ENCODE results near the gene POP4. TPM values are rescaled to one million over a fixed set of nuclear protein-coding genes. Genes with fewer than 3 reads are reported as not detected.
"Not testable (repeated sequence)": the region's sequence is repeated elsewhere in the genome, so short reads cannot be mapped to it uniquely, and the experiment has no call there.

Gene POP4
- total RNA-seq, 2 experiments from 2014 or later = 102 to 103 TPM

DNA sequence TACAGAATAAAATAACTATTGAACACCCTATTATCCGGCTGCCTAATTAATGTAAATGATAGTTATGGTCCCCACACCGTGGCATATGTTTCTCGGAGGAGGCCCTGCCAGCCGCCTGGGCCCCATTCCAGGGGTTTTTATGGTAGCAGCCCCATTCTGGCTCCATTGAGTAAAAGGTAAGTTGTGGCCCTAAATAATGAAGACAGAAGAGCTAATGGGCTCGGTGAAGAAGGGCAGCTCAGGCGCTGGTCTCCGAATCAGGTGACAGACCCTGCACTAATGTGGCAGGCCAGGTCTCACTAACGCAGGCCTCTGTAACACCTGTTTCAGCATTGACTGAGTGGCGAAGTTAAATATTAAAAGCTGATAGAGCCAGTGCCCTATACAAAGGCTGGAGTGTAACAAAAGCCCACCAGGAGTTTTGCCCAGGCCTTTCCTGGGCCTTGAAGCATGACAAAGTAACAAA is 19.1 kb downstream of the POP4 start:
- Mint-ChIP-seq H3K36me3 (no peaks in the 10 kb centered on the region), H3K27me3 (no peaks in the 10 kb centered on the region), H3K9me3 (no peaks in the 10 kb centered on the region), H3K4me1 (ENCODE audit: low read depth) (peaks cover 42% of the 10 kb centered on the region), H3K4me3 (no peak overlapping the region), H3K27ac (no peak overlapping the region)
- DNase-seq = no peak
- ChIA-PET CTCF (interaction anchor here (0.6 to 8.3 kb wide), 4 partner anchors 15 to 69 kb away, joined by 3 to 62 read pairs (median 14); no protein-coding TSS in a partner anchor), POLR2A (interaction anchor here (2.7 kb wide), 1 partner anchor 19 kb away, joined by 16 read pairs; the partner anchor contains the start of gene POP4)
- intact Hi-C loops (cut with micrococcal nuclease) = no loop called here

DNA sequence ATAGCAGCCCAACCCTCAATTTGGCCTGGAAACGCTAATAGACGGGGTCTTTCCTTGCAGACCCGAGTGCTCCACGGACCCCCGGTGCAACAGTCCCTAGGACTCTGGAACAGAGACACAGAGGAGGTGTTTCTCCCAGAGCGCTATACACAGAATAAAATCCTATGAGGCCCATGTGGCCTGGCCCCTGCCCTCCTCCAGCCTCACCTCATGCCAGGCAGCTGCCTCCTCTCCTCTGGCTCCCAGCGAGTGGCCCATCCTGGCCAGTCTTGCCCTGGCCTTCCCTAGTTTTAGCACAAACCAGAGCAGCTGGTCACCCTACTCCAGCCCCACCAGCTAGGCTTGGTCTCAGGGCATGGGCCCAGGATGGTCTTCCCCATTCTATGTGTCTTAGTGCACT is 20.3 kb downstream of the POP4 start:
- no peak overlapping the region for H3K4me3 Mint-ChIP-seq
- no peak overlapping the region for H3K27ac Mint-ChIP-seq
- no peak for DNase-seq
- no peaks in the 10 kb centered on the region for H3K36me3 Mint-ChIP-seq
- CTCF ChIA-PET = interaction anchor here (8.3 kb wide), 1 partner anchor 16 kb away, joined by 62 read pairs; no protein-coding TSS in a partner anchor
- H3K27me3 Mint-ChIP-seq = no peaks in the 10 kb centered on the region
- intact Hi-C loops (cut with micrococcal nuclease) = no loop called here
- POLR2A ChIA-PET = no interaction called here
- H3K9me3 Mint-ChIP-seq = no peaks in the 10 kb centered on the region
- H3K4me1 Mint-ChIP-seq (ENCODE audit: low read depth) = peaks cover 31% of the 10 kb centered on the region

DNA sequence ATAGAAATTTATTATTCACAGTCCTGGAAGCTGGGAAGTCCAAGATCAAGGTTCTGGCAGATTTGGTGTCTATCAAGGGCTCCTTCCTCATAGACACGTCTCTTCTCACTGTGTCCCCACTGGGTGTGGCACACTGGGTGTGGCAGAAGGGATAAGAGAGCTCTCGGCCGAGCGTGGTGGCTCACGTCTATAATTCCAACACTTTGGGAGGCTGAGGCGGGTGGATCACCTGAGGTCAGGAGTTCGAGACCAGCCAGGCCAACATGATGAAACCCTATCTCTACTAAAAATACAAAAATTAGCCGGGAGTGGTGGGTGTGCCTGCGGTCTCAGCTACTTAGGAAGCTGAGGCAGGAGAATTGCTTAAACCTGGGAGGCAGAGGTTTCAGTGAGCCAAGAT is 20.7 kb downstream of the POP4 start:
- POLR2A ChIA-PET; H3K27ac Mint-ChIP-seq; H3K4me3 Mint-ChIP-seq; H3K27me3 Mint-ChIP-seq; H3K9me3 Mint-ChIP-seq; H3K36me3 Mint-ChIP-seq; intact Hi-C loops (cut with micrococcal nuclease); DNase-seq: not testable (repeated sequence)
- CTCF ChIA-PET = interaction anchor here (1.1 kb wide), 1 partner anchor 16 kb away, joined by 3 read pairs; no protein-coding TSS in a partner anchor
- peaks cover 26% of the 10 kb centered on the region for H3K4me1 Mint-ChIP-seq (ENCODE audit: low read depth)

DNA sequence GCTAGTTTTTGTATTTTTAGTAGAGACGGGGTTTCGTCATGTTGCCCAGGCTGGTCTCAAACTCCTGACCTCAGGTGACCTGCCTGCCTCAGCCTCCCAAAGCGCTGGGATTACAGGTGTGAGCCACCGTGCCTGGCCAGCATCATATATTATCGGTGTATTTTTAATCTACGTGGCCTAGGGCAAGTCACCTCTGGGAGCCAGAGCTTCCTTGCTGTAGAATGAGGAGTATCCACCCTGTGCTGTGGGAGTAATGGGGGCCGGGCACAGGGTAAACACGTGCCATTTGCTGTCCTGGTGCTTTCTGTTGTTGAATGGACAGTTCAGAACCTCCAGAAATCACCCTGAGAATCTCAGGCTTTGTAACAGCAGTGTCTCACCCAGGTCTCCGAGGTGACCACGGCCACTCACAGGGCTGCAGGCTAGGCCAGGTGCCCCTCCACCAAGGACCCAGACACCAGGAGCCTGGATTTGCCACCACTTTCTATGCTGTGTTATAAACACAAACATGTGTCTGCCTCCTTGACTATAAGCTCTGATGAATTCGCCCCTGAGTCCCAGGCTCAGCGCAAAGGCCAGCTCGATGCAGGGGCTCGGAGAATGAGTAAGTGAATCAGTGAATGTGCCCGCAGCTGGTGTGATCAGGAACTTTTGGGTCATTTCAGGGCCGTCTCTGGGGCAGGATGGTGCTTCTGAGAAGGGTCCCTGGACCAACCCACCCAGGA is 22.7 kb downstream of the POP4 start:
- no peak overlapping the region for H3K4me3 Mint-ChIP-seq
- no peak overlapping the region for H3K27ac Mint-ChIP-seq
- ChIA-PET CTCF (no interaction called here), POLR2A (interaction anchor here (1.3 kb wide), 1 partner anchor 37 kb away, joined by 4 read pairs; the partner anchor contains the start of gene PLEKHF1)
- H3K9me3 Mint-ChIP-seq = no peaks in the 10 kb centered on the region
- intact Hi-C loops (cut with micrococcal nuclease) = no loop called here
- H3K4me1 Mint-ChIP-seq (ENCODE audit: low read depth) = peaks cover 6% of the 10 kb centered on the region
- no peaks in the 10 kb centered on the region for H3K36me3 Mint-ChIP-seq
- H3K27me3 Mint-ChIP-seq = no peaks in the 10 kb centered on the region
- no peak for DNase-seq

DNA sequence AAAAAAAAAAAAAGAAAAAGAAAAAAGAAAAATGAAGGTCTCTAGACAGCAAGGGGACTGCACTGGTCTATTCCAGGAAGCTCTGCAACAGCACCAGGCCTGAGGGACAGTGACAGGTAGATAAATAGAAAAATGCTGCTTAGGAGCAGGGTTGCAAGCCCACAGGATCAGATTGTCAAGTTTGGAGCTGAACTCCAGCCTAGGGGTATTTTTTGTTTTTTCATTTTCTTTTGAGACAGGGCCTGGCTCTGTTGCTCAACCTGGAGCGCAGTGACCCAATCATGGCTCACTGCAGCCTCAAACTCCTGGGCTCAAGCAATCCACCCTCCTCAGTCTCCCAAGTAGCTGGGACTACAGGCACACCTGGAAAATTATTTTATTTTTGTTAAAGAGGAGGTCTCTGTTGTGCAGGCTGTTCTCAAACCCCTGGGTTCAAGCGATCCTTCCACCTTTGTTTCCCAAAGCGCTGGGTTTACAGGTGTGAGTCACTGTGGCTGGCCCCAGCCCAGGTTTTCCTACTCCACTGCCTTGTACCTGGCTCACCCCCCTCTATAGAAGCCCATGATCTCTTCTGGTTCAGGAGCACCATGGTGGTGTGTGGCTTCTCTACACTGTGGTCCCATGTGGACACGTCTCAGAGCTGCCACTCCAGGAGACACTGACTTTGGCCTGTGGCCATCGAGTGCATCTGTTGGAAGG is 23.9 kb downstream of the POP4 start:
- no peaks in the 10 kb centered on the region for H3K36me3 Mint-ChIP-seq
- no peak overlapping the region for H3K27ac Mint-ChIP-seq
- no peaks in the 10 kb centered on the region for H3K27me3 Mint-ChIP-seq
- ChIA-PET POLR2A (interaction anchor here (1.3 kb wide), 1 partner anchor 35 kb away, joined by 4 read pairs; the partner anchor contains the start of gene PLEKHF1), CTCF (no interaction called here)
- H3K4me1 Mint-ChIP-seq (ENCODE audit: low read depth) = no peaks in the 10 kb centered on the region
- no peaks in the 10 kb centered on the region for H3K9me3 Mint-ChIP-seq
- H3K4me3 Mint-ChIP-seq = no peak overlapping the region
- intact Hi-C loops (cut with micrococcal nuclease) = no loop called here
- no peak for DNase-seq

DNA sequence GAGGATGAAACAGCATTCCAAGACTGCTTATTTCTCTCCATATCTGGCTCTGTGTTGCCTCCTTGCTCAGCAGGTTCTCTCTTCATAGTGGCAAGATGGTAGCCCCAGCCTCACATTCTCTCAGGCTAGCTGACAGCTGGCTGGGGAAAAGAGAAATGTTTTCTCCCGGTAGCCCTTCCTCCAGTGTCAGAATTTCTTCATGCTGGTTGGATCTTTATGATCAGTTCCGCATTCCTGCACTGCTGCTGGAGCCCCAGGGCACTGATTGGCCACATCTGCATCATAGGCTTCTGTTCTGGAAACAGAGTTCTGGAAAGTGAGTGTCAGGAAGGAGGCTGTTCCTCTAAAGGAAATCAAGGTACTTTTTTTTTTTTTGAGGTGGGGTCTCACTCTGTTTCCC is 24.6 kb downstream of the POP4 start:
- intact Hi-C loops (cut with micrococcal nuclease) = no loop called here
- no peak overlapping the region for H3K4me3 Mint-ChIP-seq
- POLR2A ChIA-PET = no interaction called here
- no peak for DNase-seq
- H3K27ac Mint-ChIP-seq = no peak overlapping the region
- no peaks in the 10 kb centered on the region for H3K27me3 Mint-ChIP-seq
- H3K4me1 Mint-ChIP-seq (ENCODE audit: low read depth) = no peaks in the 10 kb centered on the region
- CTCF ChIA-PET = no interaction called here
- H3K9me3 Mint-ChIP-seq = no peaks in the 10 kb centered on the region
- no peaks in the 10 kb centered on the region for H3K36me3 Mint-ChIP-seq

DNA sequence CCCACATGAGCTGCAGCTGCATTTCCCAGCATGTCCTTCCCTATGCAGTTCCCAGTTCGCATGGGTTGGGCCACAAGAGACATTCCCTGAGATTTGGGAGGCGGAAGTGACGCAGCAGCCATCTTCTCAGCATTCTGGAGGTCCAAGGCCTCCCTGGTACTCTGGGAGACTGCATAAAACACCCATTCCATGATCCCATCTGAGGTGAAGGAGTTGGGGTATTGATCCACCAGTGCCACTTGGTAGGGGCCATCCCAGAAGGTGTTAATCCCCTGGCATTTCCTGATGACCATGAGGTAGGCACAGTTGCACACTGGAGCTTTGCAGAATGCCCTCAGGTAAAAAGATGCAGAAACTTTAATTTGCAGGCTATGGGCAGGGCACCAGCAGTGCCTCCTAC is 25.4 kb downstream of the POP4 start:
- Mint-ChIP-seq H3K27ac (no peak overlapping the region), H3K4me1 (ENCODE audit: low read depth) (no peaks in the 10 kb centered on the region), H3K27me3 (no peaks in the 10 kb centered on the region), H3K4me3 (no peak overlapping the region), H3K9me3 (no peaks in the 10 kb centered on the region), H3K36me3 (no peaks in the 10 kb centered on the region)
- POLR2A ChIA-PET = no interaction called here
- intact Hi-C loops (cut with micrococcal nuclease) = no loop called here
- CTCF ChIA-PET = no interaction called here
- no peak for DNase-seq

DNA sequence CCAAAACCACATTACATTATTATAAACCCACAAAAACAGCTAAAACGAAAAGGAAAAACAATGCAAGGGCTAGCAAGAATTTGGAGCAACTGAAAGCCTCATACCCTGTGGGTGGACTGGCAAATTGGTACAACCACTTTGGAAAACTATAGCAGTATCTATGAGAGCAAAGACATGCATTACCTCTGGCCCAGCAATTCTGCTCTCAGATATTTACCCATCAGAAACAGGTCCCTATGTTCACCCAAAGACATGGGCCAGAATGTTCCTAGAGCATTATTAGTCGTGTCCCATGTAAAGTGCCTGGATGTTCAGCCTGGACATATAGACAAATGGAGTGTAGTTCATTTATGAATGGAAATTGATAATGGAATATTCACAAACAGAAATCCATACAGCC is 27.9 kb downstream of the POP4 start:
- Mint-ChIP-seq H3K36me3 (no peaks in the 10 kb centered on the region), H3K27me3 (no peaks in the 10 kb centered on the region), H3K4me1 (ENCODE audit: low read depth) (no peaks in the 10 kb centered on the region), H3K9me3 (no peaks in the 10 kb centered on the region), H3K27ac (no peak overlapping the region), H3K4me3 (no peak overlapping the region)
- CTCF ChIA-PET = no interaction called here
- POLR2A ChIA-PET = no interaction called here
- no peak for DNase-seq
- intact Hi-C loops (cut with micrococcal nuclease) = no loop called here

DNA sequence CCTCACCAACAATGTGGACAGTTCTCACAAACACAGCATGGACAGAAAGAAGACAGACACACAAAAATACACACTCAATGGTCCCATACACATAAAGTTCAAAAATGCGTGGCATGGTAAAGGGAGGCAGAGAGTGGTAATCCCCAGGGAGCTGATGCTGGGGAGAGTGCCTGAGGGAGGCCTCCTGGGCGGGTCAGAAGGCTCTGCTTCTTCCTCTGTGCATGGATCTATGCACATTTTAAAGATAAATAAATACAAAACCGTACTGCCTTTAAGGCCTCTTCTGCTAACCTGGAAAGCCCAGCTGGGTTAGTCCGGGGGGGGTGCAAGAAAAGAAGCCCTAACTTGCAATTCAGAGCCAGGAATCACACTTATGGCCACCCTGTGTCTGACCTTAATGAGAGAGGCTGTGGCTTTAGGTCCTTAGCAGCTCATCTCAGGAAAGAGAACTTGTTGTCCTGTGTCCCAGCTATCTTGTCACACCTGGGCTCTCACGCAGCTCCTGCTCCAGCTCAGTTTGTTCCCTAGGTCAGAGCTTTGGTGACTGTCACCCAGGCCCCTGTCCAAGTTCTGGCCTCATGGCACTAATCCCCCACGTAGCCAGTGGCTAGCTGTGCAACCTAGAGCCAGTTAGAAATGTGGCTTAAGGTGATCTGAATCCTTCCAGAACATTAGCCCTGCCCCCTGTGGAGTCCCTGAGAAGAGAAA is 28.5 kb downstream of the POP4 start:
- H3K4me1 Mint-ChIP-seq (ENCODE audit: low read depth) = no peaks in the 10 kb centered on the region
- POLR2A ChIA-PET = interaction anchor here (0.7 kb wide), 1 partner anchor 35 kb away, joined by 3 read pairs; no protein-coding TSS in a partner anchor
- no peak overlapping the region for H3K4me3 Mint-ChIP-seq
- CTCF ChIA-PET = no interaction called here
- no peaks in the 10 kb centered on the region for H3K27me3 Mint-ChIP-seq
- intact Hi-C loops (cut with micrococcal nuclease) = no loop called here
- H3K27ac Mint-ChIP-seq = no peak overlapping the region
- H3K9me3 Mint-ChIP-seq = no peaks in the 10 kb centered on the region
- no peaks in the 10 kb centered on the region for H3K36me3 Mint-ChIP-seq
- no peak for DNase-seq

DNA sequence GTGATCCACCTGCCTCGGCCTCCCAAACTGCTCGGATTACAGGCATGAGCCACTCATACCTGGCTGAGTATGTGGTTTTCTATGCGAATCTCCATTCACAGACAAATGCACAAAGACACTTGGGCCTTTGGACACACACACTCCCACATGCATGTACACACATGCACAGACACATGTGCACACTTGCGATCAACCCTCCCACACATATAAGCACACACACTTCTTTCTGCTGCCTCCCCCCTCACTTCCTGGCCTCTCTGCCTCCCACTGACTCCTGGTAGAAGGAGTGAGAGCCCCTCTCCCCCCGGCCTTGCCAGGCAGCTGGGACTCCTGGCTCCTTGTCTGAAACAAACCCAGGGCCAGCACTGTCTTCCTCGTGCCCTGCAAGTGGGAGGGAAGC is 29.9 kb downstream of the POP4 start:
- H3K4me3 Mint-ChIP-seq = no peak overlapping the region
- ChIA-PET POLR2A (no interaction called here), CTCF (no interaction called here)
- intact Hi-C loops (cut with micrococcal nuclease) = no loop called here
- no peaks in the 10 kb centered on the region for H3K9me3 Mint-ChIP-seq
- H3K27me3 Mint-ChIP-seq = no peaks in the 10 kb centered on the region
- no peak overlapping the region for H3K27ac Mint-ChIP-seq
- no peak for DNase-seq
- H3K36me3 Mint-ChIP-seq = no peaks in the 10 kb centered on the region
- no peaks in the 10 kb centered on the region for H3K4me1 Mint-ChIP-seq (ENCODE audit: low read depth)

DNA sequence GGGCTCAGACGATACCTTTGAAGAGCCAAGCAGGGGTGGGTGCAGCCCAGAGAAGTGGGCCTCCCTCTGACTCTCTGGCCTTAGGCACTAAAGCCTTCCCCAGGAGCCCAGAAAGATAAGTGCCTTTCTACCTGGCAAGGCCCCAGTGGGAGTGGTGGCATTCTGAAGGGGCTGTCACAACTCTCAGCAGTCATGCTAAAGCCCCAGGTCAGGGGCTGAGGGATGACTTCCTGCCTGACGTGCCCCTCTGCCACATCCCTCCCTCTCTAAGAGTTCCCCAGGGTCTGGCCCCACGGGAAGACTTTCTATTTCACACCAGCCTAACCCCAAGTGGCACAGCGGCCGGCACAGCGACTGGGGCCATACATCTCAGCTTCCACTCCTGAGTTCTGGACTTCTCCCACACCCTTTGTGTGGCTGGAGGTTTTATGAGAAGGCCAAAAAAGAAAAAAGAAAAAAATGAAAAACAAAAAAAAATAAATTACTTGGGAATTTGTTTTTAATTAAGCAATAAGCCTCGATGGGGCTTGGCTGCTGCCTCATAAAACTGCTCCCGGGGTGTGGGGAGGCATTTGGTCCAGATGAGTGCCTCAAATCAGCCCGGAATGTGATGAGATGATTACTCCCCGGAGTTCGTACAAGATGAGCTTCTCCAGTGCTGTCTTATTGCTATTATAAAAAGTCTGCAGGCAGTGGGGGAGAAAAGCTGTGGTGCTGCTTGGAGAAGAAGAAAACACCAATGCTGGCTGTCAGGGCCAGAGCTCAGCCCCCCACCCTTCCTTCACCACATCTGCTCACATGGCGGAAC is 30.7 kb downstream of the POP4 start:
- H3K4me3 Mint-ChIP-seq = no peak overlapping the region
- H3K27ac Mint-ChIP-seq = no peak overlapping the region
- no peaks in the 10 kb centered on the region for H3K4me1 Mint-ChIP-seq (ENCODE audit: low read depth)
- H3K36me3 Mint-ChIP-seq = no peaks in the 10 kb centered on the region
- DNase-seq = no peak
- no peaks in the 10 kb centered on the region for H3K9me3 Mint-ChIP-seq
- ChIA-PET POLR2A (no interaction called here), CTCF (interaction anchor here (0.6 to 0.8 kb wide), 2 partner anchors 26 to 29 kb away, joined by 3 to 4 read pairs; no protein-coding TSS in a partner anchor)
- intact Hi-C loops (cut with micrococcal nuclease) = no loop called here
- no peaks in the 10 kb centered on the region for H3K27me3 Mint-ChIP-seq

DNA sequence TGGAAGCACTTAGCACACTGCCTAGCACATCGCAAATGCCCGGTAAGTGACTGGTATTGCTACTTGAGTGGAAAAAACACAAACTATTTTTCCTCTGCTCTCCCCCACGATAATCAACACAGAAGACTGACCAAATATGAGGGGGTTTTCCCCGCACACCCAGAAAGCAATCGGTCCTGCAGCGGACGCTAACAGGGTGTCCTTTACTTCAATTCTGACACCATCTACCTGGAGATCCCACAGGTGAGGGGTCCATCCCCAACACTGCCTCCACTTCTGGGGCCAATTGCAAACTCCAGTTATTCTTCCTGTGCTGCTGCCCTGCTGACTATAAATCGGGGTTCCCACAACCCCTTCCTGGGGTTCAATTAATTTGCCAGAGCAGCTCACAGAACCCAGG is 33.0 kb downstream of the POP4 start:
- Mint-ChIP-seq H3K27ac (no peak overlapping the region), H3K27me3 (no peaks in the 10 kb centered on the region), H3K9me3 (no peaks in the 10 kb centered on the region), H3K36me3 (no peaks in the 10 kb centered on the region), H3K4me1 (ENCODE audit: low read depth) (no peaks in the 10 kb centered on the region), H3K4me3 (no peak overlapping the region)
- no peak for DNase-seq
- ChIA-PET CTCF (no interaction called here), POLR2A (no interaction called here)
- intact Hi-C loops (cut with micrococcal nuclease) = no loop called here

Measured in activated CD4-positive, alpha-beta memory T cell treated with anti-CD3 and anti-CD28 coated beads for 36 hours (primary cell).